ENCODE measurements around the gene DPYSL3.
"Not testable (repeated sequence)": the region's sequence is repeated elsewhere in the genome, so short reads cannot be mapped to it uniquely, and the experiment has no call there.

The DPYSL3 gene

GRCh38 chr5:147375151-147375550 is 134.7 kb downstream of the DPYSL3 start:
- DNase-seq (ENCODE audit: low spot score) = no peak
- no peak for TF ChIP-seq CTCF (IDR thresholded peaks at IDR 0.05; ENCODE audit: borderline replicate concordance, control extremely low read depth, extremely low read depth, insufficient read depth, missing control alignments)
- in situ Hi-C loops (cut with MboI; ENCODE audit: low sequenced_read_pairs, unreplicated experiment) = no loop called here

DNA sequence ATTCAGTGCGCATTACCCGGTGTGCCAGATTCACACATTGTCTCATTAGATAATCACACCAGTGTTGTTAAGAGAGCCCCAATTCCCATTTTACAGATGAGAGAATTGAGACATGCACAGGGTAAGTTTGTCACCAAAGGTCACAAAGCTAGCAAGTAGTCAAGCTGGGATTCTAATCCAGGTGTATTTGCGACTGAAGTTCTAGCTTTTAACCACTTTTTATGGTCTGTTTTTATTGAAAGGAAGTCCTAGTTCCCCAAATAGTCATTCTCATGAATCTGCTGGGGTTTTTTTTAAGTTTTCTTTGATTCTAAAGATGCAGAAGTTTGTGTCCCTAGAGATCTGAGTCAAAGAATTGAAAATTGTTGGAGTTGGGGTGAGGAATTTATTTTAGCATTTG is 136.5 kb downstream of the DPYSL3 start:
- DNase-seq (ENCODE audit: low spot score) = no peak
- in situ Hi-C loops (cut with MboI; ENCODE audit: low sequenced_read_pairs, unreplicated experiment) = no loop called here
- no peak for TF ChIP-seq CTCF (IDR thresholded peaks at IDR 0.05; ENCODE audit: borderline replicate concordance, control extremely low read depth, extremely low read depth, insufficient read depth, missing control alignments)

GRCh38 chr5:147372191-147372590 is 137.7 kb downstream of the DPYSL3 start:
- DNase-seq (ENCODE audit: low spot score) = no peak
- in situ Hi-C loops (cut with MboI; ENCODE audit: low sequenced_read_pairs, unreplicated experiment) = no loop called here
- TF ChIP-seq CTCF (IDR thresholded peaks at IDR 0.05; ENCODE audit: borderline replicate concordance, control extremely low read depth, extremely low read depth, insufficient read depth, missing control alignments) = no peak

GRCh38 chr5:147371290-147371689 is 138.6 kb downstream of the DPYSL3 start:
- no peak for TF ChIP-seq CTCF (IDR thresholded peaks at IDR 0.05; ENCODE audit: borderline replicate concordance, control extremely low read depth, extremely low read depth, insufficient read depth, missing control alignments)
- no peak for DNase-seq (ENCODE audit: low spot score)
- in situ Hi-C loops (cut with MboI; ENCODE audit: low sequenced_read_pairs, unreplicated experiment) = no loop called here

- no peak for DNase-seq (ENCODE audit: low spot score)
- no peak for TF ChIP-seq CTCF (IDR thresholded peaks at IDR 0.05; ENCODE audit: borderline replicate concordance, control extremely low read depth, extremely low read depth, insufficient read depth, missing control alignments)
- in situ Hi-C loops (cut with MboI; ENCODE audit: low sequenced_read_pairs, unreplicated experiment) = no loop called here
These were observed 140.0 kb downstream of the DPYSL3 start for GRCh38 chr5:147369742-147370374.

DNA sequence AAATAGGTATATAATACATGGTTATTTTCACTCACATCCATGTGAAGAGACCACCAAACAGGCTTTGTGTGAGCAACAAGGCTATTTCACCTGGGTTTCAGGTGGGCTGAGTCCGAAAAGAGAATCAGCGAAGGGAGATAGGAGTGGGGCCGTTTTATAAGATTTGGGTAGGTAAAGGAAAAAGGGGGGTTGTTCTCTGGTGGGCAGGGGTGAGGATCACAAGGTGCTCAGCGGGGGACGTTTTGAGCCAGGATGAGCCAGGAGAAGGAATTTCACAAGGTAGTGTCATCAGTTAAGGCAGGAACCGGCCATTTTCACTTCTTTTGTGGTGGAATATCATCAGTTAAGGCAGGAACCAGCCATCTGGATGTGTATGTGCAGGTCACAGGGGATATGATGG is 142.5 kb downstream of the DPYSL3 start:
- in situ Hi-C loops (cut with MboI; ENCODE audit: low sequenced_read_pairs, unreplicated experiment); DNase-seq (ENCODE audit: low spot score): not testable (repeated sequence)

- no peak for DNase-seq (ENCODE audit: low spot score)
- in situ Hi-C loops (cut with MboI; ENCODE audit: low sequenced_read_pairs, unreplicated experiment) = no loop called here
- TF ChIP-seq CTCF (IDR thresholded peaks at IDR 0.05; ENCODE audit: borderline replicate concordance, control extremely low read depth, extremely low read depth, insufficient read depth, missing control alignments) = no peak
These were observed 148.3 kb downstream of the DPYSL3 start for GRCh38 chr5:147361441-147362175.

Data from GM13976 (cell line).